Spleen (tissue), 11 donors: ENCODE results near the gene ZMYND19. TPM values are rescaled to one million over a fixed set of nuclear protein-coding genes. Genes with fewer than 3 reads are reported as not detected.
"Not testable (repeated sequence)": the region's sequence is repeated elsewhere in the genome, so short reads cannot be mapped to it uniquely, and the experiment has no call there.

Experiments
- DNase-seq: peaks from one replicate; pipeline ENCODE4 v3.0.0-alpha.2; 2020
- H3K27ac ChIP-seq, 8 donors: fragments of 200-600 bp; sonication (generic) in 7 of 8; 1 replicate in 4 of 8; 2 replicates in 4 of 8; pipeline versions ENCODE4 v1.5.0 to v1.8.0; 2016 to 2021; ENCODE audit warnings: inconsistent platforms in 4 of 8, mild to moderate bottlenecking in 4 of 8, moderate library complexity in 1 of 8
- H3K27me3 ChIP-seq, 7 donors: fragments of 200-600 bp; sonication (generic) in 6 of 7; replicated peaks in 1 of 7; 1 replicate in 4 of 7; 2 replicates in 3 of 7; pipeline versions ENCODE4 v1.5.0 to v1.8.0; 2016 to 2021; ENCODE audit warnings: inconsistent platforms in 3 of 7, mild to moderate bottlenecking in 1 of 7
- H3K36me3 ChIP-seq, 6 donors: fragments of 200-600 bp; sonication (generic) in 5 of 6; 1 replicate in 4 of 6; 2 replicates in 2 of 6; pipeline versions ENCODE4 v1.5.0 to v1.8.0; 2016 to 2021; ENCODE audit warnings: inconsistent platforms in 2 of 6
- H3K4me1 ChIP-seq, 6 donors: fragments of 200-600 bp; sonication (generic) in 5 of 6; 1 replicate in 3 of 6; 2 replicates in 3 of 6; pipeline versions ENCODE4 v1.5.0 to v1.8.0; 2016 to 2021; ENCODE audit warnings: inconsistent platforms in 3 of 6
- H3K4me3 ChIP-seq, 8 donors: fragments of 200-600 bp; sonication (generic) in 7 of 8; 1 replicate in 4 of 8; 2 replicates in 4 of 8; pipeline versions ENCODE4 v1.5.0 to v1.8.0; 2016 to 2021; ENCODE audit warnings: inconsistent platforms in 4 of 8, mild to moderate bottlenecking in 4 of 8, moderate library complexity in 2 of 8
- H3K9me3 ChIP-seq, 8 donors: fragments of 200-600 bp; sonication (generic) in 7 of 8; 1 replicate in 4 of 8; 2 replicates in 4 of 8; pipeline versions ENCODE4 v1.5.0 to v1.8.0; 2016 to 2021; ENCODE audit warnings: inconsistent platforms in 4 of 8
- POLR2A ChIP-seq, 3 donors: fragments of 450-650 bp; IDR thresholded peaks; one replicate each; pipeline ENCODE4 v1.5.1; 2017; ENCODE audit warnings: antibody characterized with exemption in 3 of 3, mild to moderate bottlenecking in 1 of 3
- POLR2AphosphoS5 ChIP-seq, 3 donors: sonication (generic); formaldehyde crosslinking; IDR thresholded peaks; one replicate each; pipeline ENCODE4 v1.5.1; 2017; ENCODE audit warnings: antibody characterized with exemption in 3 of 3
- WGBS, 5 donors: extraction: QIAGEN DNeasy Blood & Tissue Kit in 3 of 5; methylation state at CpG; one replicate each; pipeline versions ENCODE4 v1.1.5 to v1.1.7; 2013 to 2018; 5-methylcytosine and 5-hydroxymethylcytosine counted together
- intact Hi-C: fragments of 100-400 bp; cut with DNase I; formaldehyde crosslinking; loops from one replicate; pipeline ENCODE4 v1.15.0; 2023; ENCODE audit warnings: low total_unique reads
- polyA plus RNA-seq, 3 donors: library from polyadenylated mRNA; stranded (reverse); fragments of 200-250 nt; gene quantifications; one replicate each; pipeline ENCODE4 v1.2.1, GENCODE V29; 2013
- total RNA-seq, 7 donors: library from RNA; depleted of rRNA in 3 of 7; stranded (reverse); fragments of >200 nt in 3 of 7; fragmentation: NEBNext Ultra II Directional in 4 of 7; extraction: Animal tissue kit (Norgen Biotek cat#: 25700) in 4 of 7; gene quantifications; one replicate each; pipeline versions ENCODE4 v1.1.0 to v1.2.1, GENCODE V29; 2016 to 2021
- TF ChIP-seq, protein P1 (sequence below), 11 experiments: fragments of 200-600 bp in 7 of 11; fragments of 450-650 bp in 4 of 11; sonication (generic) in 4 of 11; IDR thresholded peaks in 8 of 11; conservative IDR thresholded peaks in 3 of 11; 1 replicate in 7 of 11; 2 replicates in 4 of 11; pipeline versions ENCODE4 v1.4.0 to v1.8.0; 2016 to 2021; ENCODE audit warnings: antibody characterized with exemption in 11 of 11, inconsistent platforms in 4 of 11, mild to moderate bottlenecking in 1 of 11
- donor health status: healthy with polysubstance abuse.
- donor health status: DM: no; HTN: no; CAD: no; lungs with moderate emphysema.
- donor health status: DM: no; HTN: no; CAD: no.
- donor health status: Bipolar disorder and iron deficiency.
- donor health status: healthy.
- donor health status: DM: no; HTN: no; CAD: no.
- donor health status: DM: yes; HTN: yes; CAD: no.

The ZMYND19 gene
- total and polyA plus RNA-seq, 10 donors, result 12.7 to 24.1 (median 16.3) TPM

DNA sequence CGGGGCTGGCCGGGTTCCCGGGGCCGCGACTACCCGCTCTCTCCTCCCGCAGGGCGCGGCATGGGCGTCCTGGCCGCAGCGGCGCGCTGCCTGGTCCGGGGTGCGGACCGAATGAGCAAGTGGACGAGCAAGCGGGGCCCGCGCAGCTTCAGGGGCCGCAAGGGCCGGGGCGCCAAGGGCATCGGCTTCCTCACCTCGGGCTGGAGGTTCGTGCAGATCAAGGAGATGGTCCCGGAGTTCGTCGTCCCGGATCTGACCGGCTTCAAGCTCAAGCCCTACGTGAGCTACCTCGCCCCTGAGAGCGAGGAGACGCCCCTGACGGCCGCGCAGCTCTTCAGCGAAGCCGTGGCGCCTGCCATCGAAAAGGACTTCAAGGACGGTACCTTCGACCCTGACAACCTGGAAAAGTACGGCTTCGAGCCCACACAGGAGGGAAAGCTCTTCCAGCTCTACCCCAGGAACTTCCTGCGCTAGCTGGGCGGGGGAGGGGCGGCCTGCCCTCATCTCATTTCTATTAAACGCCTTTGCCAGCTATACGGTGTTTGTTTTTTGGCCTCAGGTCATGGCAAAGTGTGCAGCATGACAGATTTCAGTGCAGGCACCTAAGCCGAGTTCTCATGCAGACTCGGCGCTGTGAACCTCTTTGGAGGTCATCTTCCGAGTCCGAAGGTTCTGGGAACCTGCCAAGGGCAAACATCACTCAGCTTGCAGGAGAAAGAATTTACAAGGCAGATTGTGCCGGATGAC, 38.1 kb downstream of the ZMYND19 start:
- Histone ChIP-seq H3K36me3 (peaks cover 0 to 41% (median 23%) of the 10 kb centered on the region in 6 donors), H3K27me3 (no peaks in the 10 kb centered on the region), H3K4me3 (peak overlapping the region; percentile 81 to 98 (median 92)), H3K4me1 (peaks cover 15 to 54% (median 27%) of the 10 kb centered on the region in 6 donors), H3K27ac (peak overlapping the region; percentile 72 to 93 (median 91)), H3K9me3 (no peaks in the 10 kb centered on the region)
- intact Hi-C loops, result no loop called here
- TF ChIP-seq, protein P1, sequence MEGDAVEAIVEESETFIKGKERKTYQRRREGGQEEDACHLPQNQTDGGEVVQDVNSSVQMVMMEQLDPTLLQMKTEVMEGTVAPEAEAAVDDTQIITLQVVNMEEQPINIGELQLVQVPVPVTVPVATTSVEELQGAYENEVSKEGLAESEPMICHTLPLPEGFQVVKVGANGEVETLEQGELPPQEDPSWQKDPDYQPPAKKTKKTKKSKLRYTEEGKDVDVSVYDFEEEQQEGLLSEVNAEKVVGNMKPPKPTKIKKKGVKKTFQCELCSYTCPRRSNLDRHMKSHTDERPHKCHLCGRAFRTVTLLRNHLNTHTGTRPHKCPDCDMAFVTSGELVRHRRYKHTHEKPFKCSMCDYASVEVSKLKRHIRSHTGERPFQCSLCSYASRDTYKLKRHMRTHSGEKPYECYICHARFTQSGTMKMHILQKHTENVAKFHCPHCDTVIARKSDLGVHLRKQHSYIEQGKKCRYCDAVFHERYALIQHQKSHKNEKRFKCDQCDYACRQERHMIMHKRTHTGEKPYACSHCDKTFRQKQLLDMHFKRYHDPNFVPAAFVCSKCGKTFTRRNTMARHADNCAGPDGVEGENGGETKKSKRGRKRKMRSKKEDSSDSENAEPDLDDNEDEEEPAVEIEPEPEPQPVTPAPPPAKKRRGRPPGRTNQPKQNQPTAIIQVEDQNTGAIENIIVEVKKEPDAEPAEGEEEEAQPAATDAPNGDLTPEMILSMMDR (IDR thresholded peaks at IDR 0.05 in 8 of 11, conservative IDR thresholded peaks at IDR 0.05 in 3 of 11), result no peak
- TF ChIP-seq POLR2A (IDR thresholded peaks at IDR 0.05), result no peak
- TF ChIP-seq POLR2AphosphoS5 (IDR thresholded peaks at IDR 0.05), result no peak
- DNase-seq, result no peak
- WGBS, 5 donors, result 12 to 28% (median 13%) methylated on average over 28 to 58 of the region's 58 CpGs

DNA sequence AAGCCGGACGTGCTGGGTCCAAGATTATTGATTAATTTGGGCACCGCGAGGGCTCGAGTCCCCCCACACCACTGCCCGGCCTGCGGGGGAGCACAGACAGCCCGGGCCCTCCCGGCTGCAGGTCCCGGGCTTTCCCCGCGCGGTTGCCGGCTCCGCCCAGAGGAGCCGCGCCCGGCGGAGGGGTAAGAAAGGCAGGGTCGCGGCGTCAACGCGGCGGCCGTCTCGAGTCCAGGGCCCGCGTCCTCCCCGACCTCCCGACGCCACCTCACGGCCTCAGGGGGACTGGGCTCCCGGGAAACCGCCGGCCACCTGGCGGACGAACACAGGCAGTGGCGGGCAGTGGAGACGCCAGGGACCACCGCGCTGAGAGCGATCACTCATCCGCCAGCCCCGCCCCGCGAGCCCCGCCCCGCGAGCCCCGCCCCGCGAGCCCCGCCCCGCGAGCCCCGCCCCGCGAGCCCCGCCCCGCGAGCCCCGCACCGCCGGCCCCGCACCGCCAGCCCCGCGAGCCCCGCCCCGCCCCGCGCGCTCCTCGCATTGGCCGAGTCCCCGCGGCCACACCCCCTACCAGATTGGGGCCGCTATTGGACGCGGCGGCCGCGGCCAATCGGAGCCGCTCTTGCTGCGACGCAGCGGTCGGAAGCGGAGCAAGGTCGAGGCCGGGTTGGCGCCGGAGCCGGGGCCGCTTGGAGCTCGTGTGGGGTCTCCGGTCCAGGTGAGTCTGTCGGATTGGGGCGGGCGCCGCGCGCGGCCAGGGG, 38.9 kb downstream of the ZMYND19 start, which contains the start of gene MRPL41:
Gene MRPL41 (plus strand): TSS at position 616 of the 758 bp plus-strand sequence. CDS start 203 bp downstream, outside the sequence.
- TF ChIP-seq POLR2AphosphoS5 (IDR thresholded peaks at IDR 0.05) (peak; percentile 93 to 94 (median 94)), POLR2A (IDR thresholded peaks at IDR 0.05) (peak in 1 of 3 donors; percentile 65)
- TF ChIP-seq, protein P1 (IDR thresholded peaks at IDR 0.05 in 8 of 11, conservative IDR thresholded peaks at IDR 0.05 in 3 of 11), result peak in 10 of 11 experiments; percentile 29 to 67 (median 52)
- intact Hi-C loops, result no loop called here
- Histone ChIP-seq H3K36me3 (peaks cover 0 to 33% (median 18%) of the 10 kb centered on the region in 6 donors), H3K27ac (peak within 1 kb of the TSS; percentile 74 to 93 (median 91)), H3K4me3 (peak within 1 kb of the TSS; percentile 83 to 98 (median 92)), H3K4me1 (peaks cover 15 to 61% (median 27%) of the 10 kb centered on the region in 6 donors), H3K9me3 (no peaks in the 10 kb centered on the region), H3K27me3 (no peaks in the 10 kb centered on the region)
- peak; percentile 96 for DNase-seq
- 0 to 1% (median 0%) methylated on average over 16 to 106 of the region's 106 CpGs for WGBS, 5 donors

DNA sequence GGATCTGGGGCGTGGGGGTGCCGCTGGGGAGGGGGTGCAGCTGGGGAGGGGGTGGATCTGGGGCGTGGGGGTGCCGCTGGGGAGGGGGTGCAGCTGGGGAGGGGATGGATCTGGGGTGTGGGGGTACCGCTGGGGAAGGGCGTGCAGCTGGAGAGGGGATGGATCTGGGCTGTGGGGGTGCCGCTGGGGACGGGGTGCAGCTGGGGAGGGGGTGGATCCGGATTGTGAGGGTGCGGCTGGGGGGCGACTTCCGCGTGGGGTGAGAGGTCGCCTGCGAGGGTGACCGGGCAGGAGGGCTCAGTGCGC, 39.4 kb downstream of the ZMYND19 start:
- H3K9me3 ChIP-seq, intact Hi-C loops, DNase-seq, H3K27me3 ChIP-seq: not testable (repeated sequence)
- WGBS, 5 donors, result 0 to 4% (median 2%) methylated on average over 4 to 17 of the region's 17 CpGs
- Histone ChIP-seq H3K4me1 (peaks cover 15 to 67% (median 27%) of the 10 kb centered on the region in 6 donors), H3K36me3 (peaks cover 0 to 28% (median 12%) of the 10 kb centered on the region in 6 donors), H3K27ac (peak overlapping the region; percentile 51 to 93 (median 90)), H3K4me3 (peak overlapping the region; percentile 68 to 98 (median 90))

DNA sequence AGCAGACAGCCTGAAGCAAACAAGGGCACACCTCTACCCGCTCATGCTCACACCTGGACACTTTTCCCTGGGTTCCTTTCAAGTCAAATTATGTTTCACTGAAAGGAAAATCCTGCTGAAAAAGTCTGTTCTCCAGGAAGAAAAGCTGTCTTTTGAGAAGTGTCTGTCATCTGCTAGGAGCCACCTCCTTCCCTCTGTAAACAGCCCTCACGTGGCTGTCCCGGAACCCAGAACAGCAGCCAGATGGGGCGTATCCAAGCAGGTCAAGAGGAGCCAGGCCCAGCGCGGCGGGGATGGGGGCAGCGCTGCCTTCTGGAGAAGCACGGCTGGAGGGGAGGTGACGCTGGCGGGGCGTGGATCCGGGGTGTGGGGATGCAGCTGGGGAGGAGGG, 40.1 kb downstream of the ZMYND19 start, which contains the start of gene PNPLA7:
Gene PNPLA7 (minus strand): TSS at position 172 of the 391 bp plus-strand sequence. CDS start 205 bp downstream, outside the sequence.
- TF ChIP-seq POLR2A (IDR thresholded peaks at IDR 0.05) (no peak), POLR2AphosphoS5 (IDR thresholded peaks at IDR 0.05) (peak; percentile 68 to 81 (median 77))
- WGBS, 5 donors, result 2 to 14% (median 5%) methylated on average over 4 to 13 of the region's 13 CpGs
- Histone ChIP-seq H3K9me3 (no peaks in the 10 kb centered on the region), H3K27me3 (no peaks in the 10 kb centered on the region), H3K27ac (peak within 1 kb of the TSS; percentile 51 to 93 (median 90)), H3K4me1 (peaks cover 15 to 70% (median 27%) of the 10 kb centered on the region in 6 donors), H3K36me3 (peaks cover 0 to 21% (median 6%) of the 10 kb centered on the region in 6 donors), H3K4me3 (peak within 1 kb of the TSS; percentile 68 to 98 (median 90))
- peak; percentile 92 for DNase-seq
- intact Hi-C loops, result no loop called here
